Measurements from ENCODE around the gene PDE4D. TPM values are rescaled to one million over a fixed set of nuclear protein-coding genes. Genes with fewer than 3 reads are reported as not detected.
"Not testable (repeated sequence)": the region's sequence is repeated elsewhere in the genome, so short reads cannot be mapped to it uniquely, and the experiment has no call there.

PDE4D gene
- total and polyA plus RNA-seq, 8 donors: 1.5 to 7.1 (median 3.1) TPM

- FAIRE-seq (no peak), DNase-seq (no peak), ATAC-seq (peak in 3 of 4 donors; percentile 58 to 76 (median 61))
- WGBS, 2 donors: 38 to 43% methylated on average over 2 of the region's 2 CpGs
- TF ChIP-seq, protein P1, sequence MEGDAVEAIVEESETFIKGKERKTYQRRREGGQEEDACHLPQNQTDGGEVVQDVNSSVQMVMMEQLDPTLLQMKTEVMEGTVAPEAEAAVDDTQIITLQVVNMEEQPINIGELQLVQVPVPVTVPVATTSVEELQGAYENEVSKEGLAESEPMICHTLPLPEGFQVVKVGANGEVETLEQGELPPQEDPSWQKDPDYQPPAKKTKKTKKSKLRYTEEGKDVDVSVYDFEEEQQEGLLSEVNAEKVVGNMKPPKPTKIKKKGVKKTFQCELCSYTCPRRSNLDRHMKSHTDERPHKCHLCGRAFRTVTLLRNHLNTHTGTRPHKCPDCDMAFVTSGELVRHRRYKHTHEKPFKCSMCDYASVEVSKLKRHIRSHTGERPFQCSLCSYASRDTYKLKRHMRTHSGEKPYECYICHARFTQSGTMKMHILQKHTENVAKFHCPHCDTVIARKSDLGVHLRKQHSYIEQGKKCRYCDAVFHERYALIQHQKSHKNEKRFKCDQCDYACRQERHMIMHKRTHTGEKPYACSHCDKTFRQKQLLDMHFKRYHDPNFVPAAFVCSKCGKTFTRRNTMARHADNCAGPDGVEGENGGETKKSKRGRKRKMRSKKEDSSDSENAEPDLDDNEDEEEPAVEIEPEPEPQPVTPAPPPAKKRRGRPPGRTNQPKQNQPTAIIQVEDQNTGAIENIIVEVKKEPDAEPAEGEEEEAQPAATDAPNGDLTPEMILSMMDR (IDR thresholded peaks at IDR 0.05): no peak
- no peaks in the 10 kb centered on the region for H3K9me3 ChIP-seq
- no peaks in the 10 kb centered on the region for H3K36me3 ChIP-seq
- peak overlapping the region in 1 of 4 donors; percentile 15 for H3K4me3 ChIP-seq
- no peaks in the 10 kb centered on the region for H3K27me3 ChIP-seq
- peaks cover 0 to 6% (median 0%) of the 10 kb centered on the region in 3 donors for H3K4me1 ChIP-seq
- H3K27ac ChIP-seq: peak overlapping the region in 1 of 4 donors; percentile 17
- intact Hi-C loops (cut with DNase I): no loop called here
Measured at GRCh38 chr5:59598547-59598874, 295.0 kb downstream of the PDE4D start.

- peak in 2 of 4 donors; percentile 19 to 26 for ATAC-seq
- WGBS, 2 donors: 51 to 55% methylated on average over 6 of the region's 6 CpGs
- H3K4me1 ChIP-seq: peaks cover 0 to 6% (median 0%) of the 10 kb centered on the region in 3 donors
- no peaks in the 10 kb centered on the region for H3K27me3 ChIP-seq
- no peak for DNase-seq
- H3K9me3 ChIP-seq: no peaks in the 10 kb centered on the region
- H3K36me3 ChIP-seq: no peaks in the 10 kb centered on the region
- TF ChIP-seq, protein P1 (IDR thresholded peaks at IDR 0.05): no peak
- intact Hi-C loops (cut with DNase I): no loop called here
- H3K27ac ChIP-seq: peak overlapping the region in 1 of 4 donors; percentile 17
- H3K4me3 ChIP-seq: peak overlapping the region in 1 of 4 donors; percentile 15
- FAIRE-seq: peak; percentile 13
Measured at GRCh38 chr5:59597690-59598546, 295.6 kb downstream of the PDE4D start.

- Histone ChIP-seq H3K4me3 (no peak overlapping the region), H3K9me3 (no peaks in the 10 kb centered on the region), H3K4me1 (peaks cover 0 to 6% (median 0%) of the 10 kb centered on the region in 3 donors), H3K36me3 (no peaks in the 10 kb centered on the region), H3K27me3 (no peaks in the 10 kb centered on the region), H3K27ac (no peak overlapping the region)
- peak in 1 of 4 donors; percentile 36 for ATAC-seq
- TF ChIP-seq, protein P1 (IDR thresholded peaks at IDR 0.05): no peak
- no peak for DNase-seq
- intact Hi-C loops (cut with DNase I): no loop called here
- WGBS, 2 donors: 93 to 98% methylated on average over 2 of the region's 2 CpGs
- FAIRE-seq: no peak
Measured at GRCh38 chr5:59596586-59597350, 296.8 kb downstream of the PDE4D start.

DNA sequence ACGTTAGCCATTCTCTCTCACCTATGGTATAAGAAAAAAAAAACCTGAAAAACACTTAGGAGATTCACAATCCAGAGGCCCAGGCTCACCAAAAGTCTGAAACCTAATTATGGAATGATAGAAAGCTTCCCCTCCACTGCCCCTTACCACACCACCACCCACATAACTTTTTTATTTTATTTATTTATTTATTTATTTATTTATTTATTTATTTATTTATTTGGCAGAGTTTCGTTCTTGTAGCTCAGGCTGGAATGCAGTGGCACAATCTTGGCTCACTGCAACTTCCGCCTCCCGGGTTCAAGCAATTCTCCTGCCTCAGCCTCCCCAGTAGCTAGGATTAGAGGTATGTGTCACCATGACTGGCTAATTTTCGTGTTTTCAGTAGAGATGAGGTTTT, 299.4 kb downstream of the PDE4D start:
- H3K4me3 ChIP-seq; H3K36me3 ChIP-seq; H3K9me3 ChIP-seq; H3K4me1 ChIP-seq; H3K27me3 ChIP-seq; intact Hi-C loops (cut with DNase I); ATAC-seq; DNase-seq; H3K27ac ChIP-seq; FAIRE-seq: not testable (repeated sequence)
- WGBS, 2 donors: 83 to 90% methylated on average over 5 of the region's 5 CpGs

DNA sequence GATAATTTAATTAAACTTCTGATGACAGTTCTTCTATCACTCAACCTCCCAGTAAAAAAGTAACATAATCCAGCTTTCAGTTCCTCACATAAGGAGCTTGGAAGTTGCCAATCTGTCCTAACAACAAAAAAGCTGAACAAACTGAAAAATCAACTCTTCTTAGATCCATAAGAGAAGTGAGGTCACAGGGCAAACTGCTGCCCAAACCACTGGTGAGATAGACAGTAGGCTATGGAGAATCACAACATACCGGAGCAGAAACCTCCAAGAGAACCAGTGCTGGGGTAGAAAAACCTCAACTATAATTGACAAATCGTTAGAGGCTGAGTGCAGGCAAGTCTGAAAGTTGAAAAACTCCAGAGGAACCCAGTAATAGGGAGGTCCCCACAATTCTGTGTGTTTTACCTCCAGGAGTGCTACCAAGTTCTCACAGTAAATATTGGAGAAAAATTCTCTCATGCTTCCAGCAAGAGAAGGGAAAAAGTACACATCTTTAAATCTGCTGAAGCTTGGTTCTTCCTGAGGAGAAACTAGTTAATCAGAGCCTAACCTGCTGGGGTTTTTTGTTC, 300.0 kb downstream of the PDE4D start:
- H3K27me3 ChIP-seq: no peaks in the 10 kb centered on the region
- H3K4me3 ChIP-seq: no peak overlapping the region
- no peaks in the 10 kb centered on the region for H3K9me3 ChIP-seq
- WGBS, 2 donors: 73 to 80% methylated on average over 2 of the region's 2 CpGs
- ATAC-seq (no peak), FAIRE-seq (no peak), DNase-seq (no peak)
- peaks cover 0 to 1% (median 0%) of the 10 kb centered on the region in 3 donors for H3K4me1 ChIP-seq
- no peak overlapping the region for H3K27ac ChIP-seq
- intact Hi-C loops (cut with DNase I): no loop called here
- TF ChIP-seq, protein P1 (IDR thresholded peaks at IDR 0.05): no peak
- H3K36me3 ChIP-seq: no peaks in the 10 kb centered on the region

All from pancreas (tissue), 10 donors.